ENCODE results near the gene GKAP1.

DNA sequence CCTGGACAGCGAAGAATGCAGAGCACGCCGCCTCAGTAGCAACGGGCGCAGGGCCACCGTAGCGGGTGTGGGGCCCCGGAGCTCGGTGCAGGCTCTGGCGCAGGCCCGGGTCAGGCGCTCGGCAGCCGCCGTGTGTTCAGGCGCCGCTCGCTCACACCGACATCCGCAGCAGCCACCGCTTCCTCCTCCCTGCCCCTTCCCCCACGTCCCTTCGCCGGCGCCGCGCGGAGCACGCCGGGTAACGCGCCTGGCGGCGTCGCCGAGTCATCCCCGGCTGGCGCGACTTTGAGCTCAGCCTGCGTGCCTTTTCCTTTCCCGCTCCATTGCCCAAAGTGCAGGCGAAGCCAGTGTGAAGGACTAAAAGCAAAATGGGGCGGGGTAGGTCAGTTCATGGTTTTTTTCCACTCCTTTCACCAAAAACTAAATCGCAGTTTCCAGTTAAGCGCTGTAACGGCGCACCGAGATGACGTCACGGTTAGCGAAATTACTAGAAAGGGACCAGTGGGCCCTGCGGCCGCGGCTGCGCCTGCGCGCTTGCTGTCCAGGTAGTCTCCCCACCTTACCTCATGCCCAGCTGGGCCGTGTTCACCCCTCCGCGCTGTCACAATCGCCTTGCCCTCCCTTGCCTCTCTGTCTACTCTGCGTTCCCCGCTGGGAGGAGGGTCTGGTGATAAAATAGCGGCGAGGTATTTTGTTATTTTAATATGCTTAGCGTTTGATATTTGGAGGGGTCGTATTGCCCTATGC lies 109.6 kb downstream of the GKAP1 start, which contains the start of gene UBQLN1:
- TF ChIP-seq, protein P1, sequence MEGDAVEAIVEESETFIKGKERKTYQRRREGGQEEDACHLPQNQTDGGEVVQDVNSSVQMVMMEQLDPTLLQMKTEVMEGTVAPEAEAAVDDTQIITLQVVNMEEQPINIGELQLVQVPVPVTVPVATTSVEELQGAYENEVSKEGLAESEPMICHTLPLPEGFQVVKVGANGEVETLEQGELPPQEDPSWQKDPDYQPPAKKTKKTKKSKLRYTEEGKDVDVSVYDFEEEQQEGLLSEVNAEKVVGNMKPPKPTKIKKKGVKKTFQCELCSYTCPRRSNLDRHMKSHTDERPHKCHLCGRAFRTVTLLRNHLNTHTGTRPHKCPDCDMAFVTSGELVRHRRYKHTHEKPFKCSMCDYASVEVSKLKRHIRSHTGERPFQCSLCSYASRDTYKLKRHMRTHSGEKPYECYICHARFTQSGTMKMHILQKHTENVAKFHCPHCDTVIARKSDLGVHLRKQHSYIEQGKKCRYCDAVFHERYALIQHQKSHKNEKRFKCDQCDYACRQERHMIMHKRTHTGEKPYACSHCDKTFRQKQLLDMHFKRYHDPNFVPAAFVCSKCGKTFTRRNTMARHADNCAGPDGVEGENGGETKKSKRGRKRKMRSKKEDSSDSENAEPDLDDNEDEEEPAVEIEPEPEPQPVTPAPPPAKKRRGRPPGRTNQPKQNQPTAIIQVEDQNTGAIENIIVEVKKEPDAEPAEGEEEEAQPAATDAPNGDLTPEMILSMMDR (optimal IDR thresholded peaks at IDR 0.05 in 1 of 3, IDR thresholded peaks at IDR 0.05 in 1 of 3, conservative IDR thresholded peaks at IDR 0.05 in 1 of 3; ENCODE audit: extremely low read depth in 1 of 3, insufficient read depth in 2 of 3, low read length in 3 of 3), result no peak
- TF ChIP-seq EZH2 (IDR thresholded peaks at IDR 0.05; ENCODE audit: low read length), result no peak
